ENCODE data around the gene PKP4. TPM values are rescaled to one million over a fixed set of nuclear protein-coding genes. Genes with fewer than 3 reads are reported as not detected.

The PKP4 gene
- total and polyA plus RNA-seq, 2 experiments from 2014 or later: 35.7 to 92.3 TPM

DNA sequence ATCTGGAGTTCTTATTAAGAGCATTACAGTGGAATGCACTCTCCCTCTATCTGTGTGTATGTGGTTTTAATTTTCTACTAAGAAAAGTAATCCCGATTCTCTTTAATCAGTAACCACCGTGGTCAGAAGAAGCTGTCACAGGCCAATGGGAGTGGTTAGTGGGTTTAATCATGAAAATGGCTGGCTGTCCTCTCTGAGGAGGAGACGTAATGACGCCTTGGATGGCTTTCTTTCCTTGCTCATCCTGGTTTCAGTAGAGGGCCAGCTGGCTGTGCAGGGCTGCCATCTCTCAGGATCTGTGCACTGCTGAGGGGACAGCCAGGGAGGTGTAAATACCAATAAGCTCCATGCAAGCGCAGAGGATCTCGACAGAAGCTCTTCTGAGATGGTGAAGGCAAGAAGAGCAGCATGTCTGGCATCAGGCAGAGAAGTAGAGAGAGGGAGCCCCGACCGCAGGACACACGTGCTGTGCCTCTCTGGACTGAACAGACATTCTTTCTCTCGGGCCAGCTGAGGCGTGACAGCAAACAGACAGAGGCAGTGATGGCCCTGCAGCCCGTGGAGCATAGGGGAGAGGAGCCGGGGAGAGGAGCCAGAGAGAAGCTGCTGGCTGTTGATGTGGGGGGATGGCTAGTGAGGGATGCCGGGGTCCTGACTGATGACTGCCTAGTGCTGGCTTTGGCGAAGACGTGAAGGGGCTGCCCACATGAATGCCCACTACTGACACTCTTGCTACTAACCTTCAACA lies 273.3 kb downstream of the PKP4 start:
- no peaks in the 10 kb centered on the region for H3K36me3 Mint-ChIP-seq (ENCODE audit: low read depth)
- no peak for ATAC-seq
- H3K27ac ChIP-seq (ENCODE audit: low read depth): no peak overlapping the region
- H3K9me2 ChIP-seq (ENCODE audit: insufficient read depth): no peaks in the 10 kb centered on the region
- H3K36me3 ChIP-seq (ENCODE audit: insufficient read depth): no peaks in the 10 kb centered on the region
- H3K27me3 Mint-ChIP-seq (ENCODE audit: insufficient read depth, low read depth, poor library complexity): peaks cover 4% of the 10 kb centered on the region
- no peak overlapping the region for H3K4me2 ChIP-seq
- H3K79me2 ChIP-seq (replicated peaks; ENCODE audit: insufficient read depth): no peaks in the 10 kb centered on the region
- no peaks in the 10 kb centered on the region for H3K9me3 Mint-ChIP-seq
- peaks cover 6% of the 10 kb centered on the region for H3K4me1 Mint-ChIP-seq
- H3F3A ChIP-seq (replicated peaks; ENCODE audit: low read depth): no peaks in the 10 kb centered on the region
- no peak overlapping the region for H3K4me3 Mint-ChIP-seq
- no peaks in the 10 kb centered on the region for H3K4me1 ChIP-seq (ENCODE audit: insufficient read depth)
- H3K4me3 ChIP-seq: no peak overlapping the region
- no peaks in the 10 kb centered on the region for H4K20me1 ChIP-seq (replicated peaks; ENCODE audit: insufficient read depth)
- no peak for DNase-seq (ENCODE audit: low spot score)
- no peak overlapping the region; the same call in 1 of the 2 replicates for H3K27ac Mint-ChIP-seq
- no peak for TF ChIP-seq CREB1 (CRISPR knock-in tag; IDR thresholded peaks at IDR 0.05; ENCODE audit: low read depth)
- TF ChIP-seq, protein P1, sequence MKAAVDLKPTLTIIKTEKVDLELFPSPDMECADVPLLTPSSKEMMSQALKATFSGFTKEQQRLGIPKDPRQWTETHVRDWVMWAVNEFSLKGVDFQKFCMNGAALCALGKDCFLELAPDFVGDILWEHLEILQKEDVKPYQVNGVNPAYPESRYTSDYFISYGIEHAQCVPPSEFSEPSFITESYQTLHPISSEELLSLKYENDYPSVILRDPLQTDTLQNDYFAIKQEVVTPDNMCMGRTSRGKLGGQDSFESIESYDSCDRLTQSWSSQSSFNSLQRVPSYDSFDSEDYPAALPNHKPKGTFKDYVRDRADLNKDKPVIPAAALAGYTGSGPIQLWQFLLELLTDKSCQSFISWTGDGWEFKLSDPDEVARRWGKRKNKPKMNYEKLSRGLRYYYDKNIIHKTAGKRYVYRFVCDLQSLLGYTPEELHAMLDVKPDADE (IDR thresholded peaks at IDR 0.05): no peak
- TF ChIP-seq, protein P2, sequence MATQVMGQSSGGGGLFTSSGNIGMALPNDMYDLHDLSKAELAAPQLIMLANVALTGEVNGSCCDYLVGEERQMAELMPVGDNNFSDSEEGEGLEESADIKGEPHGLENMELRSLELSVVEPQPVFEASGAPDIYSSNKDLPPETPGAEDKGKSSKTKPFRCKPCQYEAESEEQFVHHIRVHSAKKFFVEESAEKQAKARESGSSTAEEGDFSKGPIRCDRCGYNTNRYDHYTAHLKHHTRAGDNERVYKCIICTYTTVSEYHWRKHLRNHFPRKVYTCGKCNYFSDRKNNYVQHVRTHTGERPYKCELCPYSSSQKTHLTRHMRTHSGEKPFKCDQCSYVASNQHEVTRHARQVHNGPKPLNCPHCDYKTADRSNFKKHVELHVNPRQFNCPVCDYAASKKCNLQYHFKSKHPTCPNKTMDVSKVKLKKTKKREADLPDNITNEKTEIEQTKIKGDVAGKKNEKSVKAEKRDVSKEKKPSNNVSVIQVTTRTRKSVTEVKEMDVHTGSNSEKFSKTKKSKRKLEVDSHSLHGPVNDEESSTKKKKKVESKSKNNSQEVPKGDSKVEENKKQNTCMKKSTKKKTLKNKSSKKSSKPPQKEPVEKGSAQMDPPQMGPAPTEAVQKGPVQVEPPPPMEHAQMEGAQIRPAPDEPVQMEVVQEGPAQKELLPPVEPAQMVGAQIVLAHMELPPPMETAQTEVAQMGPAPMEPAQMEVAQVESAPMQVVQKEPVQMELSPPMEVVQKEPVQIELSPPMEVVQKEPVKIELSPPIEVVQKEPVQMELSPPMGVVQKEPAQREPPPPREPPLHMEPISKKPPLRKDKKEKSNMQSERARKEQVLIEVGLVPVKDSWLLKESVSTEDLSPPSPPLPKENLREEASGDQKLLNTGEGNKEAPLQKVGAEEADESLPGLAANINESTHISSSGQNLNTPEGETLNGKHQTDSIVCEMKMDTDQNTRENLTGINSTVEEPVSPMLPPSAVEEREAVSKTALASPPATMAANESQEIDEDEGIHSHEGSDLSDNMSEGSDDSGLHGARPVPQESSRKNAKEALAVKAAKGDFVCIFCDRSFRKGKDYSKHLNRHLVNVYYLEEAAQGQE (IDR thresholded peaks at IDR 0.05; ENCODE audit: unreplicated experiment): no peak
- no peak for TF ChIP-seq ZNF114 (CRISPR knock-in tag; IDR thresholded peaks at IDR 0.05)
- no peak for TF ChIP-seq JUNB (IDR thresholded peaks at IDR 0.05; ENCODE audit: unreplicated experiment)
- TF ChIP-seq STAT1 (IDR thresholded peaks at IDR 0.05; ENCODE audit: unreplicated experiment): no peak
- no peak for TF ChIP-seq EZH2phosphoT487 (IDR thresholded peaks at IDR 0.05; ENCODE audit: unreplicated experiment)
- TF ChIP-seq NANOG (IDR thresholded peaks at IDR 0.05; ENCODE audit: borderline replicate concordance): no peak
- no peak for TF ChIP-seq POLR2AphosphoS5 (IDR thresholded peaks at IDR 0.05; ENCODE audit: low read depth)
- no peak for TF ChIP-seq ZNF331 (CRISPR knock-in tag; IDR thresholded peaks at IDR 0.05; ENCODE audit: low read depth)
- TF ChIP-seq, protein P3, sequence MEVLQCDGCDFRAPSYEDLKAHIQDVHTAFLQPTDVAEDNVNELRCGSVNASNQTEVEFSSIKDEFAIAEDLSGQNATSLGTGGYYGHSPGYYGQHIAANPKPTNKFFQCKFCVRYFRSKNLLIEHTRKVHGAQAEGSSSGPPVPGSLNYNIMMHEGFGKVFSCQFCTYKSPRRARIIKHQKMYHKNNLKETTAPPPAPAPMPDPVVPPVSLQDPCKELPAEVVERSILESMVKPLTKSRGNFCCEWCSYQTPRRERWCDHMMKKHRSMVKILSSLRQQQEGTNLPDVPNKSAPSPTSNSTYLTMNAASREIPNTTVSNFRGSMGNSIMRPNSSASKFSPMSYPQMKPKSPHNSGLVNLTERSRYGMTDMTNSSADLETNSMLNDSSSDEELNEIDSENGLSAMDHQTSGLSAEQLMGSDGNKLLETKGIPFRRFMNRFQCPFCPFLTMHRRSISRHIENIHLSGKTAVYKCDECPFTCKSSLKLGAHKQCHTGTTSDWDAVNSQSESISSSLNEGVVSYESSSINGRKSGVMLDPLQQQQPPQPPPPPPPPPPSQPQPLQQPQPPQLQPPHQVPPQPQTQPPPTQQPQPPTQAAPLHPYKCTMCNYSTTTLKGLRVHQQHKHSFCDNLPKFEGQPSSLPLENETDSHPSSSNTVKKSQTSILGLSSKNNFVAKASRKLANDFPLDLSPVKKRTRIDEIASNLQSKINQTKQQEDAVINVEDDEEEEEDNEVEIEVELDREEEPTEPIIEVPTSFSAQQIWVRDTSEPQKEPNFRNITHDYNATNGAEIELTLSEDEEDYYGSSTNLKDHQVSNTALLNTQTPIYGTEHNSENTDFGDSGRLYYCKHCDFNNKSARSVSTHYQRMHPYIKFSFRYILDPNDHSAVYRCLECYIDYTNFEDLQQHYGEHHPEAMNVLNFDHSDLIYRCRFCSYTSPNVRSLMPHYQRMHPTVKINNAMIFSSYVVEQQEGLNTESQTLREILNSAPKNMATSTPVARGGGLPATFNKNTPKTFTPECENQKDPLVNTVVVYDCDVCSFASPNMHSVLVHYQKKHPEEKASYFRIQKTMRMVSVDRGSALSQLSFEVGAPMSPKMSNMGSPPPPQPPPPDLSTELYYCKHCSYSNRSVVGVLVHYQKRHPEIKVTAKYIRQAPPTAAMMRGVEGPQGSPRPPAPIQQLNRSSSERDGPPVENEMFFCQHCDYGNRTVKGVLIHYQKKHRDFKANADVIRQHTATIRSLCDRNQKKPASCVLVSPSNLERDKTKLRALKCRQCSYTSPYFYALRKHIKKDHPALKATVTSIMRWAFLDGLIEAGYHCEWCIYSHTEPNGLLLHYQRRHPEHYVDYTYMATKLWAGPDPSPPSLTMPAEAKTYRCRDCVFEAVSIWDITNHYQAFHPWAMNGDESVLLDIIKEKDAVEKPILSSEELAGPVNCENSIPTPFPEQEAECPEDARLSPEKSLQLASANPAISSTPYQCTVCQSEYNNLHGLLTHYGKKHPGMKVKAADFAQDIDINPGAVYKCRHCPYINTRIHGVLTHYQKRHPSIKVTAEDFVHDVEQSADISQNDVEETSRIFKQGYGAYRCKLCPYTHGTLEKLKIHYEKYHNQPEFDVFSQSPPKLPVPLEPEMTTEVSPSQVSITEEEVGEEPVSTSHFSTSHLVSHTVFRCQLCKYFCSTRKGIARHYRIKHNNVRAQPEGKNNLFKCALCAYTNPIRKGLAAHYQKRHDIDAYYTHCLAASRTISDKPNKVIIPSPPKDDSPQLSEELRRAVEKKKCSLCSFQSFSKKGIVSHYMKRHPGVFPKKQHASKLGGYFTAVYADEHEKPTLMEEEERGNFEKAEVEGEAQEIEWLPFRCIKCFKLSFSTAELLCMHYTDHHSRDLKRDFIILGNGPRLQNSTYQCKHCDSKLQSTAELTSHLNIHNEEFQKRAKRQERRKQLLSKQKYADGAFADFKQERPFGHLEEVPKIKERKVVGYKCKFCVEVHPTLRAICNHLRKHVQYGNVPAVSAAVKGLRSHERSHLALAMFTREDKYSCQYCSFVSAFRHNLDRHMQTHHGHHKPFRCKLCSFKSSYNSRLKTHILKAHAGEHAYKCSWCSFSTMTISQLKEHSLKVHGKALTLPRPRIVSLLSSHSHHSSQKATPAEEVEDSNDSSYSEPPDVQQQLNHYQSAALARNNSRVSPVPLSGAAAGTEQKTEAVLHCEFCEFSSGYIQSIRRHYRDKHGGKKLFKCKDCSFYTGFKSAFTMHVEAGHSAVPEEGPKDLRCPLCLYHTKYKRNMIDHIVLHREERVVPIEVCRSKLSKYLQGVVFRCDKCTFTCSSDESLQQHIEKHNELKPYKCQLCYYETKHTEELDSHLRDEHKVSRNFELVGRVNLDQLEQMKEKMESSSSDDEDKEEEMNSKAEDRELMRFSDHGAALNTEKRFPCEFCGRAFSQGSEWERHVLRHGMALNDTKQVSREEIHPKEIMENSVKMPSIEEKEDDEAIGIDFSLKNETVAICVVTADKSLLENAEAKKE (CRISPR knock-in tag; IDR thresholded peaks at IDR 0.05): no peak
- TF ChIP-seq, protein P4, sequence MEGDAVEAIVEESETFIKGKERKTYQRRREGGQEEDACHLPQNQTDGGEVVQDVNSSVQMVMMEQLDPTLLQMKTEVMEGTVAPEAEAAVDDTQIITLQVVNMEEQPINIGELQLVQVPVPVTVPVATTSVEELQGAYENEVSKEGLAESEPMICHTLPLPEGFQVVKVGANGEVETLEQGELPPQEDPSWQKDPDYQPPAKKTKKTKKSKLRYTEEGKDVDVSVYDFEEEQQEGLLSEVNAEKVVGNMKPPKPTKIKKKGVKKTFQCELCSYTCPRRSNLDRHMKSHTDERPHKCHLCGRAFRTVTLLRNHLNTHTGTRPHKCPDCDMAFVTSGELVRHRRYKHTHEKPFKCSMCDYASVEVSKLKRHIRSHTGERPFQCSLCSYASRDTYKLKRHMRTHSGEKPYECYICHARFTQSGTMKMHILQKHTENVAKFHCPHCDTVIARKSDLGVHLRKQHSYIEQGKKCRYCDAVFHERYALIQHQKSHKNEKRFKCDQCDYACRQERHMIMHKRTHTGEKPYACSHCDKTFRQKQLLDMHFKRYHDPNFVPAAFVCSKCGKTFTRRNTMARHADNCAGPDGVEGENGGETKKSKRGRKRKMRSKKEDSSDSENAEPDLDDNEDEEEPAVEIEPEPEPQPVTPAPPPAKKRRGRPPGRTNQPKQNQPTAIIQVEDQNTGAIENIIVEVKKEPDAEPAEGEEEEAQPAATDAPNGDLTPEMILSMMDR (conservative IDR thresholded peaks at IDR 0.05; ENCODE audit: low read depth in 2 of 2): no peak
- TF ChIP-seq EZH2 (IDR thresholded peaks at IDR 0.05; ENCODE audit: low read depth, unreplicated experiment): no peak
- no peaks in the 10 kb centered on the region for H3K27me3 ChIP-seq (ENCODE audit: insufficient read depth)
- no peak overlapping the region for H2AFZ ChIP-seq
